DMS79 (cell line): ENCODE measurements around the gene DOCK3.
"Not testable (repeated sequence)": the region's sequence is repeated elsewhere in the genome, so short reads cannot be mapped to it uniquely, and the experiment has no call there.

Experiments used
- DNase-seq: peaks from one replicate; lab custom pipeline; 2025; lab: John Stamatoyannopoulos, UW

Gene DOCK3

DNA sequence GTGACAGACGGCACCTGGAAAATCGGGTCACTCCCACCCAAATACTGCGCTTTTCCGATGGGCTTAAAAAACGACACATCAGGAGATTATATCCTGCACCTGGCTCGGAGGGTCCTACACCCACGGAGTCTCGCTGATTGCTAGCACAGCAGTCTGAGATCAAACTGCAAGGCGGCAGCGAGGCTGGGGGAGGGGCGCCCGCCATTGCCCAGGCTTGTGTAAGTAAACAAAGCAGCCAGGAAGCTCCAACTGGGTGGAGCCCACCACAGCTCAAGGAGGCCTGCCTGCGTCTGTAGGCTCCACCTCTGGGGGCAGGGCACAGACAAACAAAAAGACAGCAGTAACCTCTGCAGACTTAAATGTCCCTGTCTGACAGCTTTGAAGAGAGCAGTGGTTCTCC is 524.6 kb downstream of the DOCK3 start:
- DNase-seq: not testable (repeated sequence)

- DNase-seq: no peak
Observed at GRCh38 chr3:51216291-51216690, 541.6 kb downstream of the DOCK3 start.

DNA sequence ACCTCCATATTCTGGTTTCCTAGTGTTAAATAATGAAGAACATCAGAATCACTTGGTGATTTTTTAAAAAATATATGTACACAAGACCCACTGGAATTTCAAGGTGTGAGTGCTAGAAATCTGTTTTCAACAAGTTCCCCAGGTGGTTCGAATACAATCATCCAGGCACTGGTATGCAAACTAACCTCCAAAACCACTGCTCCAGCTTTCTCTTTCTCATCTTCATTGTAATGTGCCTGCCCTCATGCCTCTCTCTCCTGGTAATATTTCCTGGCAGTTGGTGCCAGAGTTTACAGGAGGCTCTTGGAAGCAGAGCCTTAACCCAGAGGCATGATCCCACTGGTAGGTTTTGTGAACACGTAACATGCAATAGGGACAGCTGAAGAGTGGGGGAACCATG is 547.2 kb downstream of the DOCK3 start:
- no peak for DNase-seq

GRCh38 chr3:51224283-51224682 is 549.6 kb downstream of the DOCK3 start:
- no peak for DNase-seq

- no peak for DNase-seq
Observed at GRCh38 chr3:51224843-51225242, 550.1 kb downstream of the DOCK3 start.

GRCh38 chr3:51242939-51243338 is 568.2 kb downstream of the DOCK3 start:
- no peak for DNase-seq

GRCh38 chr3:51243924-51244323 is 569.2 kb downstream of the DOCK3 start:
- no peak for DNase-seq

- DNase-seq: no peak
Observed at GRCh38 chr3:51245867-51246266, 571.1 kb downstream of the DOCK3 start.

GRCh38 chr3:51257870-51258269 is 583.1 kb downstream of the DOCK3 start:
- DNase-seq: no peak

DNA sequence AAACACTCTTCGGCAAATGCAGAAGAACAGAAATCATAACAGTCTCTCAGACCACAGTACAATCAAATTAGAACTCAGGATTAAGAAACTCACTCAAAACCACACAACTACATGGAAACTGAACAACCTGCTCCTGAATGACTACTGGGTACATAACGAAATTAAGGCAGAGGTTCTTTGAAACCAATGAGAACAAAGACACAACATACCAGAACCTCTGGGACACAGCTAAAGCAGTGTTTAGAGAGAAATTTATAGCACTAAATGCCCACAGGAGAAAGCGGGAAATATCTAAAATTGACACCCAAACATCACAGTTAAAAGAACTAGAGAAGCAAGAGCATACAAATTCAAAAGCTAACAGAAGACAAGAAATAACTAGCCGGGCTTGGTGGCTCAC is 589.4 kb downstream of the DOCK3 start:
- DNase-seq: not testable (repeated sequence)

DNA sequence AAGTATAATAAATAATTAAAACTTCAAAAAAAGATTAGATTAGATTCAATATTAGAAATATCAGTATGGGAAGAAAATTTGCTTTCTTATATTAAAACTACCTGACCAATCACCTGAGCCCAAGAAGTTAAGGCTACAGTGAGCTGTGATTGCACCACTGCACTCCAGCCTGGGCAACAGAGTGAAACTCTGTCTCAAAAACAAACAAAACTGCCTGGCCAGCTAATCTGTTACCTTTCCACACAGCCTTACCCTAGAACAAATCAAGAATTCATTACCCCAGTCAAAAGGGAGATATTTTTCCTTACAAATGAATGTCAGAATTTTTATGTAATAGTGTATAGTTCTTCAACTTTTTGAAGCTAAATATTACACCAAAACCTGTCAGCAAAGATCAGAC is 593.4 kb downstream of the DOCK3 start:
- DNase-seq: no peak

DNA sequence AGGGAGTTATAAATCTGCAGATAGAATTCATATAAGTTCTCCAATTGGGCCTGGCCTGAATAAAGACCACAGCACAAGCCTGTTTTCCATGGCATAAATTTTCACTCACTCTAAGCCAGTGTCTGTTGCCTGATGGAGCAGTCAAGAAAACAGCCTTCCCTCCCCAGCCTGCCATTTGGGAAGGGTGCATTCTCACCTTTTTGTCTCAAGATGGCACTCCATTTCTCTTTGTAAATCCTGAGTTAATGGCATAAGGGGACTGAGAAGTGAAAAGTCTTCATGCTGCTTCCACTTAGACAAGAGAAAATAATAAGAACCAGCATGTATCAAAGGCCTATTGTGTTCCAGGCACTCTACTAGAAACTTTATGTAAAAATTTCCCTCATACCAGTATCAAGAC is 594.7 kb downstream of the DOCK3 start:
- no peak for DNase-seq

GRCh38 chr3:51270559-51270958 is 595.8 kb downstream of the DOCK3 start:
- no peak for DNase-seq

GRCh38 chr3:51271172-51271571 is 596.4 kb downstream of the DOCK3 start:
- DNase-seq: no peak

GRCh38 chr3:51274052-51274451 is 599.3 kb downstream of the DOCK3 start:
- DNase-seq: no peak

DNA sequence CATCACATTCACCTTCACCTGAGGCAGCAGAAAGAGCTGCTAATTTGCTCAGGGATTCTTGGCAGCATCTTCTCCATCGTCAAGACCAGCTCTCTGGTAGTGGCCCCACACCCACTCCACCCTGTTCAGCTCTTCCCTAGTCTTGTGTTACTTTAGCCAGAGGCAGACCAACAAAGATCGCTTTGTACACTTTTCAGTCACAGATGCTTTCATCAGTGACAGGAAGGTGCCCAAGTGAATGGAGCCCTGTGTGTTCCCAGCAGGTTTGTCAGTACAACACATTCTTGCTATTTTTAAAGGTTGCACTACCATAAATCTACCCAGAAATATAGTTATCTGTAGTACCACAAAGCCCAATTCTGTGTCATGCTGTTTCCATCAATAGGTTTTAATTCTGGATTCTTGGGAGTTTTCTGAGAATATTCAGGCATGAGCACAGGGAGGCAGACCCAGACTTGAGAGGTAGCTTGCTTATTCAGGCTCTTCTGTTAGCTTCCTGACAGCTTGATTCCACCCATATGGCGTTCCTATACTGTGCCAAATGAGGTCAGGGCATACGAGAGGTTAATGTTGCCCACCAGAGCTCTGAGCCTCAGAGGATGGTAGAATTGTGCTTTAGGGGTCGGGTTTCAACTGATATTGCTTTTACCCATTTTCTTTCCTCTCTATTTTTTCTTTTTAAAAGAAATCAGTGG is 600.5 kb downstream of the DOCK3 start:
- no peak for DNase-seq

DNA sequence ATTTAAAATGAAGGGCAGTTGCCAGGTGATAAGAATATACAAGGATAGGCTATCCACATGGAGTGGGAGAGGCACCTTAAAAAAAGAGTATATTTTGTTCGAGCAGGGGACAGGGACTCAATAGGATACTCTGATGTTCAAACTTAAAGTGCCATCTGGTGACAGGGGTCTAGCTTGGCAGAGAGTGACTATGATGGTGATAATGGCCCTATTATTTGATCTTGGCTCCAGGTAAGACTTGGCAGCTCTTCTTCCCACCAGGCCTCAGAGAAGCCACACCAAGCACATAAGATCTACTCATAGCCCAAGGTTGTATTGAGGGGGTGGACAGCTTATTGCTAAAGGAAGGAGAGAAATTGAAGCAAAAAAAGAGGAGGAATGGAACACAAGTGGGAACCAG is 601.3 kb downstream of the DOCK3 start:
- DNase-seq: no peak

DNA sequence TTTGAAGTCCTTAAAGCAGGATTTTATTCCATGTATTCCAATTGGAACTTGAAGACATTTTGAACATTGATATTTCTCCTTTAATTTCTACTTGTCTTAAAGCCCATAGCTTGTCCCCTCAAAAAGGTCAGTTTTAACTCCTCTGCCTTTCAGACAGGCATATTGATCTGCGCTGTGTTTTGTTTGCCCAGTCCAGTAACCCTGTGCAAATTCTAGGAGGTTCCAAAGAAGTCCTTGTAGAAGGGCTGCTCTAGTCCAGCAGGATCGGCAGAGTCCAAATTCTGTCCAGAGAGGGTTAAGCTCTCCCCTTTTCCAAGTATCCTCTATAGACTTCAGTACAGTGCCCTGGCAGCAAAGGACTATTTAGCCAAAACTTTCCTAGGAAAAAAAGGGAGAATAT is 604.7 kb downstream of the DOCK3 start:
- no peak for DNase-seq

- DNase-seq: no peak
Observed at GRCh38 chr3:51280176-51280575, 605.4 kb downstream of the DOCK3 start.

DNA sequence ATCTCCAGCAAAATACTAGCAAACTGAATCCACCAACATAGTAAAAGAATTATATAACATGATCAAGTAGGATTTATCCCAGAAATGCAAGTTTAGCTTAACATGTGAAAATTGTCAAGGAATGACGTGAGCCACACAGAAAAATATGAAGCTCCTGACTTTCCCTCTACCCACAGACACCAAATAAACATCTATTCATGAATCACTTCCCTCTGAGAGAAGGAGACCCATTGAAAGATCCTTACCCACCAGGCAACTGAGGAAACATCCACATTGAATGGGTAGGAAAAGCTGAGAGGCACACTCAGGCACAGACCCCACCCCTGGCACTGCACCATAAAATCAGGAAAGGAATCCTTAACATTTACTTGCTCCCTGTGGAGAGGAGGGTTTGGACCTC is 608.2 kb downstream of the DOCK3 start:
- DNase-seq: no peak

GRCh38 chr3:51283421-51283820 is 608.7 kb downstream of the DOCK3 start:
- DNase-seq: no peak

GRCh38 chr3:51295625-51296024 is 620.9 kb downstream of the DOCK3 start:
- no peak for DNase-seq

GRCh38 chr3:51297333-51297732 is 622.6 kb downstream of the DOCK3 start:
- DNase-seq: no peak

DNA sequence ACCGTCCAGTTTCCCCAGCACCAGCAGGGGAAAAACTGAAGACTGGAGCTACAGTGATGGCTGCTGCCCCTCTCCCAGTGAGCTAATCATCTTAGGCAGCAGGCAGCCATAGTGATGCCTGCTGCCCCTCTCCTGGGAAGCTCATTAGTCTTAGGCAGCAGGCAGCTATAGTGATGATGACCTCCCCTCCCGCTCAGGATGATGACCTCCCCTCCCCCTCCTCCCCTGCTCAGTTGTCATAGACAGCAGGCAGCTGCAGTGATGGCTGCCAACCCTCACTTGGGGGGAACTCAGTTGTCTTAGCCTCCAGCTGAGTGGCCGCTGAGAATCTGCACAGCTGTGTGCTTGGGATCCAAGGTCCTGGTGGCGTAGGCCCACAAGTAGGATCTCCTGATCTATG is 629.5 kb downstream of the DOCK3 start:
- DNase-seq: no peak

- DNase-seq: no peak
Observed at GRCh38 chr3:51306093-51306492, 631.4 kb downstream of the DOCK3 start.
